Peyer's patch (tissue), 4 donors: ENCODE data around the gene TGFBR2.

Experiments
- POLR2A ChIP-seq, 2 donors: fragments of 450-650 bp; IDR thresholded peaks; one replicate each; pipeline ENCODE4 v1.5.1; 2017; ENCODE audit warnings: antibody characterized with exemption in 2 of 2, mild to moderate bottlenecking in 2 of 2, moderate library complexity in 2 of 2
- TF ChIP-seq, protein P1 (sequence below), 6 experiments: fragments of 450-650 bp in 4 of 6; fragments of 200-600 bp in 2 of 6; sonication (generic) in 1 of 6; IDR thresholded peaks; one replicate each; pipeline ENCODE4 v1.5.1; 2017 to 2019; ENCODE audit warnings: antibody characterized with exemption in 6 of 6, mild to moderate bottlenecking in 3 of 6, moderate library complexity in 1 of 6

DNA sequence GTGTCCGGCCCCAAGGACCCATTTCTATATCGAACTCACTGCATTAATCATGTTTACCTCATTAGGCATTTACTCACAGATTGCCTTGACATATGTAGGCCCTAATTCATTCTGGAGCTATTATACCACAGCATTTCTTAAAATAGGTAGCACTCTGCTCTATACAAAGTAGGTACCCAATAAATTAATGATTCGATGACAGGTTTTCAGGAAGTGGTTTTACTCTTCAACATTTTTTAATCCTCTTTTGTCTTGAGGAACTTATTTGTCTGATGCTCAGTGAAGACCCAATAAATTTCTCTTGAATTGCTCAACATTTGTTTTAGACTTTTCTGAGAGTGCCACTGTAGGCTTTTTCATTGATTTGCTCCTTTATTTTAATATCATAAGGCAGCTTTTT lies 12.1 kb downstream of the TGFBR2 start:
- TF ChIP-seq, protein P1, sequence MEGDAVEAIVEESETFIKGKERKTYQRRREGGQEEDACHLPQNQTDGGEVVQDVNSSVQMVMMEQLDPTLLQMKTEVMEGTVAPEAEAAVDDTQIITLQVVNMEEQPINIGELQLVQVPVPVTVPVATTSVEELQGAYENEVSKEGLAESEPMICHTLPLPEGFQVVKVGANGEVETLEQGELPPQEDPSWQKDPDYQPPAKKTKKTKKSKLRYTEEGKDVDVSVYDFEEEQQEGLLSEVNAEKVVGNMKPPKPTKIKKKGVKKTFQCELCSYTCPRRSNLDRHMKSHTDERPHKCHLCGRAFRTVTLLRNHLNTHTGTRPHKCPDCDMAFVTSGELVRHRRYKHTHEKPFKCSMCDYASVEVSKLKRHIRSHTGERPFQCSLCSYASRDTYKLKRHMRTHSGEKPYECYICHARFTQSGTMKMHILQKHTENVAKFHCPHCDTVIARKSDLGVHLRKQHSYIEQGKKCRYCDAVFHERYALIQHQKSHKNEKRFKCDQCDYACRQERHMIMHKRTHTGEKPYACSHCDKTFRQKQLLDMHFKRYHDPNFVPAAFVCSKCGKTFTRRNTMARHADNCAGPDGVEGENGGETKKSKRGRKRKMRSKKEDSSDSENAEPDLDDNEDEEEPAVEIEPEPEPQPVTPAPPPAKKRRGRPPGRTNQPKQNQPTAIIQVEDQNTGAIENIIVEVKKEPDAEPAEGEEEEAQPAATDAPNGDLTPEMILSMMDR (IDR thresholded peaks at IDR 0.05): no peak
- TF ChIP-seq POLR2A (IDR thresholded peaks at IDR 0.05): no peak
